ENCODE data around the gene SLC35A3. TPM values are rescaled to one million over a fixed set of nuclear protein-coding genes. Genes with fewer than 3 reads are reported as not detected.
"Not testable (repeated sequence)": the region's sequence is repeated elsewhere in the genome, so short reads cannot be mapped to it uniquely, and the experiment has no call there.

The SLC35A3 gene
- total RNA-seq, 2 donors from 2014 or later = 6.6 to 8.7 TPM

DNA sequence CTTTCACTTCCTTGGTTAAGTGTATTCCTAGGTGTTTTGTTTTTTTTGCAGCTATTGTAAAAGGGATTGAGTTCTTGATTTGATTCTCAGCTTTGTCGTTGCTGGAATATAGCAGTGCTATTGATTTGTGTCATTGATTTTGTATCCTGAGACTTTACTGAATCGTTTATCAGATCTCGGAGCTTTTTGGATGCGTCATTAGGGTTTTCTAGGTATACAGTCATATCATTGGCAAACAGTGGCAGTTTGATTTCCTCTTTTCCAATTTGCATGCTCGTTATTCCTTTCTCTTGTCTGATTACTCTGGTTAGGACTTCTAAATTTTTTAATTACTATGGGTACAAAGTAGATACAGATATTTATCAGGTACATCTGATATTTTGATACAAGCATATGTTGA lies 75.4 kb downstream of the SLC35A3 start:
- H3K9me3 ChIP-seq = no peaks in the 10 kb centered on the region
- no peaks in the 10 kb centered on the region for H3K36me3 ChIP-seq
- TF ChIP-seq, protein P1, sequence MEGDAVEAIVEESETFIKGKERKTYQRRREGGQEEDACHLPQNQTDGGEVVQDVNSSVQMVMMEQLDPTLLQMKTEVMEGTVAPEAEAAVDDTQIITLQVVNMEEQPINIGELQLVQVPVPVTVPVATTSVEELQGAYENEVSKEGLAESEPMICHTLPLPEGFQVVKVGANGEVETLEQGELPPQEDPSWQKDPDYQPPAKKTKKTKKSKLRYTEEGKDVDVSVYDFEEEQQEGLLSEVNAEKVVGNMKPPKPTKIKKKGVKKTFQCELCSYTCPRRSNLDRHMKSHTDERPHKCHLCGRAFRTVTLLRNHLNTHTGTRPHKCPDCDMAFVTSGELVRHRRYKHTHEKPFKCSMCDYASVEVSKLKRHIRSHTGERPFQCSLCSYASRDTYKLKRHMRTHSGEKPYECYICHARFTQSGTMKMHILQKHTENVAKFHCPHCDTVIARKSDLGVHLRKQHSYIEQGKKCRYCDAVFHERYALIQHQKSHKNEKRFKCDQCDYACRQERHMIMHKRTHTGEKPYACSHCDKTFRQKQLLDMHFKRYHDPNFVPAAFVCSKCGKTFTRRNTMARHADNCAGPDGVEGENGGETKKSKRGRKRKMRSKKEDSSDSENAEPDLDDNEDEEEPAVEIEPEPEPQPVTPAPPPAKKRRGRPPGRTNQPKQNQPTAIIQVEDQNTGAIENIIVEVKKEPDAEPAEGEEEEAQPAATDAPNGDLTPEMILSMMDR (IDR thresholded peaks at IDR 0.05) = no peak
- no peak for DNase-seq (ENCODE audit: low spot score)
- no peak overlapping the region for H3K4me3 ChIP-seq
- H3K27ac ChIP-seq = no peak overlapping the region
- no peaks in the 10 kb centered on the region for H3K27me3 ChIP-seq
- peaks cover 0 to 37% of the 10 kb centered on the region in 2 donors for H3K4me1 ChIP-seq

DNA sequence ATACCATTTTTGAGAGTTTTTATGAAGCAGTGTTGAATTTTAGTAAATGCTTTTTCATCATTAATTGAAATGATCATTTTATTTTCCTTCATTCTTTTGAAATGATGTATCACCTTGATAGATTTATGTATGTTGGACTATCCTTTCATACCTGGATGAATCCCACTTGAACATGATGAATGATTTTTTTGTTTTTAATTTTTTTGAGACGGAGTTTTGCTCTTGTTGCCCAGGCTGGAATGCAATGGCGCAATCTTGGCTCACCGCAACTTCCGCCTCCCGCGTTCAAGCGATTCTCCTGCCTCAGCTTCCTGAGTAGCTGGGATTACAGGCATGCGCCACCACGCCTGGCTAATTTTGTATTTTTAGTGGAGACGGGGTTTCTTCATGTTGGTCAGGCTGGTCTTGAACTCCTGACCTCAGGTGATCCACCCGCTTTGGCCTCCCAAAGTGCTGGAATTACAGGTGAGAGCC lies 77.5 kb downstream of the SLC35A3 start:
- not testable (repeated sequence) for H3K27me3 ChIP-seq; H3K36me3 ChIP-seq; H3K27ac ChIP-seq; H3K4me3 ChIP-seq; DNase-seq (ENCODE audit: low spot score); H3K9me3 ChIP-seq
- peaks cover 0 to 19% of the 10 kb centered on the region in 2 donors for H3K4me1 ChIP-seq

DNA sequence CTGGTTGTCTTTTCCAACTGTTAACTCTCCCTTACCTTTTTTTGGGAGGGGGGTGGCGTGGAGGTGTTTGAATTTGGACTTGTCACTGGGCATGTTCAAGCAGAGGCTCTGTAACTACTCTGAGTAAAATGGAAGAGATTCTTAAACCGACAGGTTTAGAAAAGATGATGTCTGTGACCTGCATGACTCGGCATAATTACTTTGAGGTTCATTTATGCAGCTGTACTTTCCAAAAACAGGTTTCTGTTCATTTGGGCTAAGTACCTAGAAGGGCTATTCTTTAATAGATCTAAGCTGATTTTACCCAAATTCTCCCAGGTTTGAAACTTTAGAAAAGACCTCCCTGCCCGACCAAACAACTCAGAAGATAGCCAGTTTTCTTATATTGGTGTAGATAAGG lies 80.3 kb downstream of the SLC35A3 start:
- DNase-seq (ENCODE audit: low spot score) = no peak
- Histone ChIP-seq H3K27me3 (no peaks in the 10 kb centered on the region), H3K9me3 (no peaks in the 10 kb centered on the region), H3K36me3 (no peaks in the 10 kb centered on the region), H3K4me1 (peaks cover 0 to 12% of the 10 kb centered on the region in 2 donors), H3K27ac (no peak overlapping the region), H3K4me3 (no peak overlapping the region)
- TF ChIP-seq, protein P1 (IDR thresholded peaks at IDR 0.05) = no peak

DNA sequence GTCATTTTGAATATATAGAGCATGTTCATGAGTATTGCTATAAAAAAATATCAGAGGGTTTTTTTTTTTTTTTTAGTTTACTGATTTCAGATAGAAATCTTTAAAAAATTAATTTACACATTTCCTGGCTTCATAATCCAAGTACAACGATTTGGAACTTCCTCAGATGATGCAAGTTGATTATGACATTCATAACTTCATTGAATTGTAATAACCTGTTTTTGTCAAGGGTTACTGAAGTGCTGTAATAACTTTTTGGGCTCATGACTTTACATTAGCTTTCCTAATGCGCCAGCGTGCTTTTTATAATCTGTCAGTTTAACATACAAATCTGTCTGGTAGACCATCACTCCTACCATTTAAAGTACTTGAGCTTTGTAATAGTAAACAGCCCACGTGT lies 81.6 kb downstream of the SLC35A3 start:
- TF ChIP-seq, protein P1 (IDR thresholded peaks at IDR 0.05) = no peak
- Histone ChIP-seq H3K4me1 (peaks cover 0 to 12% of the 10 kb centered on the region in 2 donors), H3K9me3 (no peaks in the 10 kb centered on the region), H3K4me3 (no peak overlapping the region), H3K36me3 (no peaks in the 10 kb centered on the region), H3K27ac (no peak overlapping the region), H3K27me3 (no peaks in the 10 kb centered on the region)
- DNase-seq (ENCODE audit: low spot score) = no peak

DNA sequence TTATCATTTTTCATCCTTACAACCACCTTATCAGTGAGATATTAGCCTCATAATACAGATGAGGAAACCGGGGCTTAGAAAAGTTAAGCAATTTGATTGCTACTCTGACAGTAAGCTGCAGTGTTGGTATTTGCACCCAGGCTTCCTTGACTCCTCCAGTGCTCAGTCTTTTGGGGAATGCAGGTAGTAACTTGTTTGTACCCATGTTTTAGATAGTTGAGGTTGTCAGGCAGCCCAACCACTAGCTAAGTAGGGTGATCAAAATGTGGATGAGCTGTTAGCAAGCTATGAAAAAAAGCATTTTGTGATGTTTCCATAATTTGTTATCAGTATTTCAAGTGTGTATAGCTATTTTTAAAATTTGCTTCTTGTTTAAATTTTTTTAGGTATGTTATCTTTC lies 82.1 kb downstream of the SLC35A3 start:
- no peaks in the 10 kb centered on the region for H3K27me3 ChIP-seq
- no peaks in the 10 kb centered on the region for H3K36me3 ChIP-seq
- TF ChIP-seq, protein P1 (IDR thresholded peaks at IDR 0.05) = no peak
- H3K4me1 ChIP-seq = peaks cover 0 to 9% of the 10 kb centered on the region in 2 donors
- H3K9me3 ChIP-seq = no peaks in the 10 kb centered on the region
- no peak overlapping the region for H3K4me3 ChIP-seq
- H3K27ac ChIP-seq = no peak overlapping the region
- no peak for DNase-seq (ENCODE audit: low spot score)

DNA sequence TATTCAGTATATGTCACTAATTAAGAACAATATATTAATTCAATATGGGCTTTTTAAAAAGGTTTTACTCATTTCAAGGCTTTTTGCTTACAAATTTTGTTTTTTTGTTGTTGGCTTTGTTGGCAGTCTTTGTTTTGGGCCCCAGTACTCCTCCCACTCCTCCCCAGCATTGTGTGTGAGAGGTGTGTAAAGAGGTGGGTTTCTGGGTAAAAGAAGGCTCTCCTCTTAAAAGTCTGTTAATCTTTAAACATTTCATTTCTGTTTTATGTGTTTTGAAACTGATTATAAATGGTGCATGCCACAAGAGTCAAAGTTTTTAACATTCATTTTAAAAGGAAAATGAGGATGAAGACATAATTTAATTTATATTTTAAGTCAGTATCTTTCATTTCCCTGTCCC lies 83.3 kb downstream of the SLC35A3 start:
- no peak overlapping the region for H3K4me3 ChIP-seq

More for the DNA sequence above, 83.3 kb downstream of the SLC35A3 start:
- Histone ChIP-seq H3K27ac (no peak overlapping the region), H3K36me3 (no peaks in the 10 kb centered on the region), H3K27me3 (no peaks in the 10 kb centered on the region), H3K4me1 (peaks cover 0 to 6% of the 10 kb centered on the region in 2 donors), H3K9me3 (no peaks in the 10 kb centered on the region)
- DNase-seq (ENCODE audit: low spot score) = no peak
- TF ChIP-seq, protein P1 (IDR thresholded peaks at IDR 0.05) = no peak

Data from right atrium auricular region (tissue), 2 donors.